GM21367 (cell line): Measurements from ENCODE around the gene WFIKKN1.

Source experiments
- ATAC-seq: cut with Tn5 transposase; IDR thresholded peaks from one replicate; pipeline ENCODE4 v1.9.1; 2021; ENCODE audit not compliant: unreplicated experiment

The WFIKKN1 gene

GRCh38 chr16:636206-637080, 5.7 kb downstream of the WFIKKN1 start, which contains the start of gene METTL26:
METTL26 (minus strand) TSS chr16:636305; CDS start chr16:636290, 15 bp downstream.
- ATAC-seq = peak; percentile 62

- no peak for ATAC-seq
Measured at GRCh38 chr16:637081-638018, 6.6 kb downstream of the WFIKKN1 start.

GRCh38 chr16:638034-638543, 7.3 kb downstream of the WFIKKN1 start:
- no peak for ATAC-seq

GRCh38 chr16:638836-639235, 8.1 kb downstream of the WFIKKN1 start:
- ATAC-seq = no peak

- no peak for ATAC-seq
Measured at GRCh38 chr16:640614-641013, 9.8 kb downstream of the WFIKKN1 start.

GRCh38 chr16:641326-642188, 10.8 kb downstream of the WFIKKN1 start, which contains the start of gene MCRIP2:
MCRIP2 (plus strand) TSS chr16:641828; CDS start chr16:641992, 164 bp downstream.
- ATAC-seq = peak; percentile 32

- peak; percentile 26 for ATAC-seq
Measured at GRCh38 chr16:642189-643049, 11.6 kb downstream of the WFIKKN1 start.

- ATAC-seq = no peak
Measured at GRCh38 chr16:643050-643368, 12.2 kb downstream of the WFIKKN1 start.

- ATAC-seq = no peak
Measured at GRCh38 chr16:644556-644955, 13.8 kb downstream of the WFIKKN1 start.

GRCh38 chr16:645852-646678, 15.3 kb downstream of the WFIKKN1 start:
- no peak for ATAC-seq

- ATAC-seq = no peak
Measured at GRCh38 chr16:646679-647172, 15.9 kb downstream of the WFIKKN1 start.

- ATAC-seq = no peak
Measured at GRCh38 chr16:647173-647902, 16.6 kb downstream of the WFIKKN1 start.

- ATAC-seq = no peak
Measured at GRCh38 chr16:648071-648780, 17.4 kb downstream of the WFIKKN1 start.

GRCh38 chr16:648781-649589, 18.2 kb downstream of the WFIKKN1 start, which contains the start of gene WDR90:
WDR90 (plus strand) TSS chr16:649365; CDS start chr16:649417, 52 bp downstream.
- ATAC-seq = peak; percentile 63

- no peak for ATAC-seq
Measured at GRCh38 chr16:649631-650030, 18.8 kb downstream of the WFIKKN1 start.

- no peak for ATAC-seq
Measured at GRCh38 chr16:651844-652243, 21.1 kb downstream of the WFIKKN1 start.
